GM18507 (cell line): ENCODE results near the gene PHYH.
"Not testable (repeated sequence)": the region's sequence is repeated elsewhere in the genome, so short reads cannot be mapped to it uniquely, and the experiment has no call there.

ENCODE experiments used
- DNase-seq: peaks from one replicate; pipeline ENCODE4 v3.0.0; 2011; ENCODE audit warnings: low read depth; ENCODE audit not compliant: insufficient read length; ENCODE audit errors: extremely low spot score
- FAIRE-seq: peaks from 2 replicates; lab custom pipeline; 2011; peaks lifted over from hg19 to GRCh38; lab: Jason Lieb, UNC

PHYH gene

DNA sequence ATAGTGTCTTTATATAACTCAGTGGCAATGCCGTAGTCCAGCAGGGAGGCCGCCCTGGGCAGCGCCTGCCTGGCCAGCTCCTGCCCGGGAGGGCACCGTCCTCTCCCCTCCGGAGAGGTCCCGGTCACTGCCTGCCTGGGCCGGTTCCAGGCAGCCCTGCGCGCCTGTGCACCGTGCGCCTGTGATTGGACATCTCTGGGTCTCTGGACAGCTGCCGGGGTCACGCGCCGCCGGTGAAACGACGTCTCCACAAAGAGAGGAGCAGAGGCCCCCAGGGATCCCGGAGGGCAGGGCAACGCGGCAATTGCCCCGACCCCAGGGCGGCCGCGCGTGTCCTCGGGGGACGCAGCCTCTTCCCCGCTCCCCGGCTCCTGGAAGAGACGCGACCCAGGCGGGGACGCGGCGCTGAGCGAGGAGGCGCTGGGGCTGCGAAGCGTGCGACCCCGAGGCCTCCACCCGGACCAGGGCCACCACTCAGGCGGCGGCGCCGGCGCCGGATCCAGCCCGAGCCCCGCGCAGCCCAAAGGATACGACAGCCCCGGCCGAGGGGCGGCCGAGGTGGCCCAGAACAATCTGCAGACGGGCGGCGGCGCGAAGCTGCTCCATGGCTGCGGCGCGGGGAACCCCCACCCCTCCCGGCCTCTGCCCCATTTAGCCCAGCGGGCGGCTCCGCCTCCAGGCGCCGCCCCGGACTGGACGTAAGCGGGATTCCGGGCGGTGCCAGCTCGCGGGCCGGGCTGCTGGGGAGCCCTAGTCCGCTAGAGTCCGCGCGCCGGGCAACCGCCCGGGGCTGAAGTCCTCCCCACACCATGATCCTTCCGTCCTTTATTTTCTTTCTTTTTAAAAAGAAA, at the start of gene PHYH:
TSS of gene PHYH (minus strand) at position 628 of the 851 bp plus-strand sequence. CDS start at position 606, 22 bp downstream.
- FAIRE-seq (peak; percentile 84), DNase-seq (peak; percentile 64)

DNA sequence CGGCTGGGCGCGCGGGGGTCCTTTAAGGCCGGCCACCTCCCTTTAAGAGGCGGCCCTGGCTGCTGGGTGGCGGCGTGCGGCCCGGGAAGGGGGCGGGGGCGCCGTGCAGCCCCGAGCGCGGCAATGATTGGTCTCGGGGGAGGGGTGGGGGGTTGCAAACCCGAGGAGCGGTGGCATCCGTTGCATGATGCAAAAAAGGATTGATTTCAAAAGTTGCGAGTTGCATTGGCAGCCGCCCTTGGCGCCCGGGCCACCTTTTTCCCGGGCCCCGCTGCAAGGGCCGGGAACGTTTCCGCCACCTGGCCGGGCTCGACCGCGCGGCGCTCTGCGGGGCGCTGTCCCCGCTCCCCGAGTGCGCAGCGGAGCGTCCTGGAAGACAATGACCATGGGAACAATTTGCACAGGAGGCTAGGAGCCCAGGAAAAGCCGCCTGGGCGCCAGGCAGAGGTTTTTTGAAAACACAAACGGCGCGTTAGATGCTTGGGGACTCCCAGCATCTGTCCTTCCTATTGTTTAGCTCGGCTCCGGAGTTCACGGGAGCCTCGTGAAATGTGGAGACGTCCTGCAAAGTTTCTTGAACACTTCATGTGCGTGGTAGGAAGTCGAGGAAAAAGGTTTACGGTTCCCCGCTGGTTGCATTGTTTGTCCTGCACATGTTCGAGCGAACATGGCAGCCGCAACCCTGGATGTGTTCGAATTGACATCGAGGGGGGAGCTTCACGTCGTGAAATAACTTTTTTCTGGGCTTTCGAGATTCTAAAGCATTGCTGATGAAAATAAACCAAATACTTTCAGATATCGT, 48.6 kb upstream of the PHYH start, which contains the start of gene SEPHS1:
TSS of gene SEPHS1 (minus strand) at position 78 of the 802 bp plus-strand sequence. CDS start 3,343 bp downstream, outside the sequence.
- DNase-seq (no peak), FAIRE-seq (peak; percentile 62)

DNA sequence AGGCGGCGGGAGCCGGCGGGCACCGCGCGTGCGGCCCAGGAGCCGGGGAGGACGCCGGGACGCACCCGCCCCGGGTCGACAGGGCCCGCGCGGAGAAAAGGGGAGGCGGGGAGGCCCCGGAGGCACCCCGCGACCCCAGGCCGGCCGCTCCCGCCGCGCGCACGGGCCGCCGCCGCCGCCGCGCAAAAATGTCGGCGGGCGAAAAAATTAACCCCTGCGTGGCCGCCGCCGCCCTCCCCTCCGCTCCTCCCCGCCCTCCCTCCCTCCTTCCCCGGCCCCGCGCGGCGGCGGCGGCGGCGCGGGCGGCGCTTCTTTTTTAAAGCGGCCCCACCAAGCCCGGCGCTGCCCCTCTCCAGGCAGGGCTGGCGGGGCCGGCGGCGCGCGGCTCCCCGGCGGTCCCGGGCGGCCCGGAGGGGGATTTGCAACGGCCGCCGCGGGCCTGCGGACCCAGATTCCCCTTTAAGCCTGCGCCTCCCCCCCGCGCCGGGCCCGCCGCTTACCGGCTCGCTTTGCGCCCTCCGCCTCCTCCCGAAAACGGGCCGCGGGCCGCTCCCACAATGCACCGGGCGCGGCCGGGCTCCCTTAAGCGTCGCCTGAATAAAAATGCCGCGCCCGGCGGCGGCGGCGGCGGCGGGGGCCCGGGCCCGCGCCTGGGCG, 47.8 kb upstream of the PHYH start:
- FAIRE-seq (no peak), DNase-seq (no peak)

DNA sequence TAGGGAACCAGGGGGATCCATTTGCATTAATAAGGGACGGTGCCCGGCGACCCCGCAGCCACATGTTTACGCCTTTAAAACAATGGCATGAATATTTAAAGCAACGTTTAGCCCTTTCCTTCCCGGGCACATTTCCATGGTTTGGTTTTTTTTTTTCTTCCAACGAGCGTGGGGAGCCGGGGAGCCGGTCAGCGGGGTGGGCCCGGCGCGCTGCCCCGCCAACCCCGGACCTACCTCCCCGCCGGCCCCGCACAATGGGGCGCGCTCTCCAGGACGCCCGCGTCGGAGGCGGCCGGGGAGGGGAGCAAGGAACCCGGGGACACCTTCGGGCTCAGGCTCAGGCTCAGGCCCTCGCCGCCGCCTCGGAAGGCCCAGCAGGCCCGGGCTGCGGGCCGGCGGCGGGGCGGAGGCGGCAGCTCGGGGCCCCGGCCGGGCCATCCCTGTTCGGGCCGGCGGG, 47.2 kb upstream of the PHYH start:
- DNase-seq: no peak
- no peak for FAIRE-seq

DNA sequence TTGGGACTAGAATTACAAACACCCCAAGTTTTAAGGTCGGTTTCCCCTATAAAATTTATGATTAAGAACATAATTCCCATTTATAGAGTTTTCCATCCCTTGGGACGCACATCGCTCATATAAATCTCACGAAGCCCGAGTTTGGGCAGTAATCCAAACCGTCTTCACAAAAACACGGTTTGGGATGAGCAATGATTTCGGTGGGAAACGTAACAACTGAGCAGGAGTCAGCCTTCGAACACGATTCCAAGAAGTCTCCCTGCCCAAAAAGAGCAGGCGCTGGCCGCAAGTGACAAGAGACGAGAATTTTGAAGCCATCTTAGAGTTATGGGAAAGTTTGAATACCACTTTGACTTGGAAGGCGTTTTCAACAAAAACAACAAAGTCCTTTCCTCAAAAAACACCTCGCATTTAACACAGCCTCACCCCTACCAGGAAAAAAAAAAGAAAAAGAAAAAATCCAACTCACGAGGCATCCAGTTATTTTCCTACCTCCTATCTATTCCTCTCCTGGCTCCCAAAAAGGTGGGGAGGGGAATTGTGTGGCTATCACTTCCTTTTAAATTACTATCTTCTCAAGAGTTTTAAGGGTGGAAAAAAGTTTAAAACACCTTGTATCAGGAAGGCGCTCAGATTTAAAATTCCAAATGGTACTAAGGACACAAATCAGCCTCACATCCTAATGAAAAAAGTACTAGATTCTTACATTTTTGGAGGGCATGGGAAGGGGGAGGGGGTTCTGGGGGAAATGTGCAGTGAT, 46.6 kb upstream of the PHYH start:
- FAIRE-seq (peak; percentile 50), DNase-seq (no peak)

DNA sequence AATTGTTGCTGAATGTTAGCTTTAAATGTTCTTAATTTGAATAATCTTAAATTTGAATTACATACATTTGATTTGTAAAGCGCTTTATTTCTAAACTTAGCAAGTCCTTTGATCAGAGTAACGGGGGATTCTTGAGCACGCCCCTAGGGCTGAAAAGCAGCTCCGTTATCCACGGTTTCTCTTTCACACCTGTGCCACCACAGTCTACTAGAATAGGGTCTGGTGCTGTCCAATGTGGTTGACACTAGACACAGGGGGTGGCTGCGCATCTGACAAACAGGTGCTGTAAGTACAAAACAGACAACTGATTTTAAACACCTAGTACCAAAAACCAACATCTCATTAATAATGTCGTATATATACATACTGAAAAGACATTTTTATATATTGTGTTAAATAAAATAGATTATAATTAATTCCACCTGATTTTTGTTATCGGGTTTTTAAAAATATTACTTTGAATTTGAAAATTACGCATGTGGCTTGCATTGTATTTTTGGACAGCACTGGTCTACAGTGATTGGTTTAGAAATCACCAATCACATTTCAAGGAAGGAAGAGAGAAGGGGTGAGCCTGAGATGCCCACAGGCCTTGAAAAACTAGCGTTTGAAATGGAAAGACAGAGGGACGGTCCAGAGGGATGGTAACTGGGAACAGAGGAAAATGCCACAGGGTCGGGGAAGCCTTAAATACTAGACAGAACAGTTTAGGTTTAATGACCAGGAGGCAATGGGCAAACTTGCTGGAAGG, 40.9 kb upstream of the PHYH start:
- DNase-seq (no peak), FAIRE-seq (peak; percentile 79)

DNA sequence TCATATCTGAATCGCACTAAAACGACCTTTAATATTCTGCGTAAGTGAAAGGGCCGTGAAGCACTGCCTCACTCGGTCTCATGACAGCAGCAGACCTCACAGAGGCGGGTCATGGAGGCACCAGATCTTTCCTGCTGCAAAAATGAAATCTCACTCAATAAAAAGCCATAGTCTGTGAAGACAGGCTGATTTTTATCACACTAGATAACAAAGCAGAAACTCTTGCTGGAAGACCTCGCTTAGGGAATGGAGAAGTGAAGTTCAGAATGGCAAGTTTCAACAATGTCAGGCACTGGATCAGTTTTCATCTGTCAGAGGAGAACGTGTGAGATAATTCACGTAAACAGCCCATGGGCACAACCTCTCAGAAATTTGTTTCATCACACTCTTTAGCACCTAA, 40.2 kb upstream of the PHYH start:
- DNase-seq (no peak), FAIRE-seq (no peak)

DNA sequence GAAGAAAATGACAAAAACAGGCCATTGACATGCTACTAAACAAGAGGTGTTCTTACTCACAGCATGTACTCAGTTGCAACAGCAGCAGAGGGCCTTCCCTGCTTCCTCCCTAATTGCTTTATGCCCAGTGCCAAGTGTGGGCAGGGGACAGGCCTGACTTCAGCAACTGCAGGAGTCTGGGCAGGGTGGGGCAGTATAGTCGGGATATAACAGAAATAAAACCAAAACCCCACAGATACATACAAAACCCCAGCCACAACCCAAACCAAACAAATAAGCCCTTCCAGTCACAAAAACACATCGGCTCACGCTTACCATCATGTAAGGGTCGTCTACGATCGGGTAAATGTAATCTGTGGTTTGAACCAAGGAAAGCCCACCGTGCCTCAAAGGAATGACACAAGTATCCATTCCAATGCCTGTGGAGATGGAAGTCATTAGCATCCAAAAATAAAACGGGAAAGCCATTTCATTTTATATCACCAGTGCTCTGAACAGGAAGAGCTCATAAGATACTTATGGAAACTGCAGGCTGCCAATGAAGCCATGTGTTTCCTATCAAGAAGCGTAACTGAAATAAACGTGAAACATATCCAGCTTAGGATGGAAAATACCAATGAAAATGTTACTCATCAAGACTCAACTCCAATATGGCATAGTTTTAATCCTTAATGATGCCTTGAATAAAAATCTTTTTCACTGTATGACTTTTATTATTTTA, 38.7 kb upstream of the PHYH start:
- FAIRE-seq (no peak), DNase-seq (no peak)

DNA sequence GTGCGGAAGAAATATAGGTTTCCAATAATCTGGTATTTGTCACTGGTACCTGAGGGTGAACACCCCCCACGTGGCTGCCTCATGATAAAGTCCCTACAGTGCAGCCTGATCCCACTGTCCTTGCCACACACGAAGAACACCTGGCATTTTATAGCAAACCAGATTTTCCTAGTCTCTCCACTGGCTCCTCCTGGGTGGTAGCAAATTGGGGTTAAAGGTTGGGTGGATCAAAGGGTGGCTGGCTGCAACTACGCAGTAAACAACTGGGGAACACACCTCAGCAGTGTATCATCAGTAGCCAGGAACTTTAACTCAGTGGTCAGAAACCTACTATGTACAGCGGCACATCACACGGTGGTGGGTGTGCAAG, 37.9 kb upstream of the PHYH start:
- FAIRE-seq (no peak), DNase-seq (no peak)

DNA sequence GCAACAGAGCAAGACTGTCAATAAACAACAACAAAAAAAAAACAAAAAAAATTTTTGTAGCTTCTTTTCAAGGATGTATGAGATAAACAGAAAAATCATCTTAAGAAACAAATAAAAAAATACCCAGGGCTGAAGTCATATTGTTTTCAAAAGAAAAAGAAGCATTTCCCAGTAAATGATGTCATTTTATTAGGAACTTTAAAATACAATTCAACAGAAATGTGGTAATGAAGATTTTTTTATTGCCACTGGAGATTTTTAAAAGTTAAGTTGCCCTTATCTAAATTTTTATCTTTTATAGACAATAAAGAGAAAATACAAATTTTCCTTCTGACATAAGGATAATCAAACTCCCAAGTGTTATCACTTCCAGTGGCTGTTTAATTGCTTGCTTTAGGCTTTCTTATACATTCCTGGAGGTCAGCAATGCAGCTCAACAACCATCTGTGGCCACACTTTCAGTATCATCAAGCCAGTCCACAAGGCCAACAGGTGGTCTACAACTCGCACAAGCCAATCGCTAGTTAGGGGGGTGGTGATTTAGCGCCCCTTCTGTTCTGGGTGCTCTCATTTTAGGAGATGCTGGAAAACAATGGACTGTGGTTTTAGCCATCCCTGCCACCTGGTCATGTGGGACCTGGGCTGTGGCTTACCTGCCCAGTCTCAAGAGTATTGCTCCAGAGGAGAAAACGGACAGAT, 37.4 kb upstream of the PHYH start:
- DNase-seq (no peak), FAIRE-seq (no peak)

DNA sequence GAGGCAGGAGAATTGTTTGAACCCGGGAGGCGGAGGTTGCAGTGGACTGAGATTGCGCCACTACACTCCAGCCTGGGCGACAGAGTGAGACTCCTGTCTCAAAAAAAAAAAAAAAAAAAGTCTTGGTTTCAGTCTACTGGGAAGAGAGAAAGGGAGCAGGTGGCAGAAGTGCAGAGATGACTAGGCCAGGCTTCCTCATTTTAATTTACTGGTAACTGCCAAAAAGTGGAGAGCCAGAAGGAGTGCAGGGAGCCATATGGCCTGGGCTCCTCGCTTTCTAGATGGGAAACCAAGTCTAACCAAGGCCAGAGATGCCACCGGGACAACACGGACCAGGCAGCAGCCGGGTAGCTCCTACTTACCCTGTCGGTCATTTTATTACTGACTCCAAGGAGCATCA, 36.0 kb upstream of the PHYH start:
- no peak for FAIRE-seq

DNA sequence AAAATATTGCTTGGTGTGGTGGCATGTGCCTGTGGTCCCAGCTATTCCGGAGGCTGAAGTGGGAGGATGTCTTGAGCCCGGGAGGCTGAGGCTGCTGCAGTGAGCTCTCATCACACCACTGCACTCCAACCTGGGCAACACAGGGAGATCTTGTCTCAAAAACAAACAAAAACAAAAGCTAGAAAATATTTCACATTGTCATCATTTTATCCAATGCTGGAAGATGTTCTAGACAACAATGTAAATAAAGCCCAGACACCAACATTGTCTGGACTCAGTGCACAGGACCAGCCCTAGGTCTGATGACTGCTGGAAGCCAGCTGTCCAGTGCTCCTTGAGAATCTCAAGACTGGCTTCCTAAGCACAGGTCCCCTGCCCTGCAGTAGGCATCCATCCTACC, 34.7 kb upstream of the PHYH start:
- FAIRE-seq: no peak
- DNase-seq: no peak

More for the DNA sequence above, 36.0 kb upstream of the PHYH start:
- DNase-seq: no peak

DNA sequence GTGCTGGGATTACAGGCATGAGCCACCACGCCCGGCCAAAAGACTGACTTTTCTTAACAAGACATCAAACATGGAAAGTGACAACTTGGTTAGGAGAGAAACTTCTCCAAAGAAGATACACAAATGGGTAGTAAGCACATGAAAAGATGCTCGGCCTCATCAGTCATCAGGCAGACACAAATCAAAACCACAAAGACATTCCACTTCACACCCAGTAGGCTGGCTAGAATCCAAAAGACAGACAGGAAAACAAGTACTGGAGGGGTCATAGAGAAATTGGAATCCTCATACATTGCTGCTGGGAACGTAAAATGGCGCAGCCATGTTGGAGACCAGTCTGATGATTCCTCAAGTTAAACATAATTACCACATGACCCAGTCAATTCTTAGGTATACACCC, 31.8 kb upstream of the PHYH start:
- DNase-seq (no peak), FAIRE-seq (no peak)

DNA sequence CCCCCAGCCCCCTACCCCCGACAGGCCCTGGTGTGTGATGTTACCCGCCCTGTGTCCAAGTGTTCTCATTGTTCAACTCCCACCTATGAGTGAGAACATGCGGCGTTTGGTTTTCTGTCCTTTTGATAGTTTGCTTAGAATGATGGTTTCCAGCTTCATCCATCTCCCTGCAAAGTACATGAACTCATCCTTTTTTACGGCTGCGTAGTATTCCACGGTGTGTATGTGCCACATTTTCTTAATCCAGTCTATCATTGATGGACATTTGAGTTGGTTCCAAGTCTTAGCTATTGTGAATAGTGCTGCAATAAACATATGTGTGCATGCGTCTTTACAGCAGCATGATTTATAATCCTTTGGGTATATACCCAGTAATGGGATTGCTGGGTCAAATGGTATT, 31.1 kb upstream of the PHYH start:
- DNase-seq, FAIRE-seq: not testable (repeated sequence)

DNA sequence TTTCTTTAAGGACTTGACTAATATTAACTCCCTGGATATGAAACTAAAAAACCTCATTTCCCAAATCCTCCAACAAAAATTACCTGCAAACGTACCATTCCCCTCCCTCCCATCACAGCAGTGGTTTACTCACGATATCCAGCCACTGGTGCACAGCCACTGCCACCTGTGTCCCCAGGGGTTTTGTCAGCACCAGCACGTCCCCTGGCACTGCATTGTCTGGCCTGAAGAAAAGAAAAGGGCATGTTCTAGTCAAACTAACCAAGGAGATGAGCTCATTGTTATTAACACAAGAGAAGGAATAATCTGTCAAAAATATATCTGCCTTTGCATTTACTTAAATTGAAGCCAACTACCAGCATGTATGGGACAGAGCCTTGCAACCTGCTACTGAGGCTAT, 29.7 kb upstream of the PHYH start:
- FAIRE-seq: no peak
- DNase-seq: no peak

DNA sequence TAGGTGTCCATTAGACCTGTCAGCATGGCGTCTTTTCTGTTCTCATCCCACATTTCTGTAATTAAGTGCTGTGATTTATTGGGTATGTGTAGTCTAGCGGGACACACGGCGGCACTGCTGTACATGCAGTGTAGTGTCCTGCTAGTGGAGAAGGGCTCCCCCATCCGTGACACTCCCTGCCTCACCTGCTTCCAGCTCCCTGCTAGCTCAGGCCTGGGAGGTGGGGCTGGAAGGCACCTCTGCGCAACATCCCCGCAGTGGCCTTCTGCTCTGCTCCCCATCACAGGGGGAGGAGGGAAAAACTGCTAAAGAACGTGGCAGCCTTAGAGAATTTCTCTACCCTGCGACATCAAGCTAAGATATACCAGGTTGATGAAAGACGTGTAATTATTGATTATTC, 28.7 kb upstream of the PHYH start:
- DNase-seq: no peak
- FAIRE-seq: no peak

DNA sequence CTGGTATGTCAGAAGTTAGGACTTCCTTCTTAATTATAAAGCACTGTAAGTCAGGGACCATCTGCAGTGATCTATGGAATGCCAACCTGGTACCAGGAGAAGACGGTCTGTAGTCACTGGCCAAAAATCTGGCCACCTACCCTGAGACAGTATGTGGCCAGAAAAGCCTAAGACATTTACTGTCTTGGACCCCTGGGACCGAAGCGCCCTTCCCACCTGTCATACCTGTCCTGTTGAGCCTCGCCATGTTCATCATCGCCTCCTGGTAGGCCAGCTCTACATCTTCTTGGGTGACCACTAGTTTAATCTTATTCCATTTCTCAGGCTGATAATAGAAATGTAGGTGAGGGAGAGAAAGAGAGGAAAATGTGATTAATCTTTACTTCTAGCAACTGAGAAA, 28.3 kb upstream of the PHYH start:
- DNase-seq (no peak), FAIRE-seq (no peak)

DNA sequence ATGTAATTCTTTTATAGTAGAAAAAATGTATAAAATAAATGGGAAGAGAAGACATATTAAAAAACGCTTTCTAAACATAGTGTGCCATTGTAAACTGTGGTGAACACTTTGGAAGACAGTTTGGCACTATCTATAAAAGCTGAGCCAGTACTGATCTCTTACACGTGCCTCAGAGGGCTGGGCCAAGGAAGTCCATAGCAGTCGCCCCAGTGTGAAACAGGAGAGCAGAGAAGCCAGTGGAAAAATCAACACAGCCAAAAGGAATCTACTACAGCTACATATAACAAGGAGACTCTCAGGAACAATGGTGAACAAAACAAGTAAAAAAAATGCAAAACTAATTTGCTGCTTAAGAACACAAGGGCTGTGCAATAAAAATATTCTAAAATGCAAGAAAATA, 27.7 kb upstream of the PHYH start:
- DNase-seq: no peak
- no peak for FAIRE-seq
